Endothelial cell of umbilical vein (primary cell): ENCODE data around the gene UBD. TPM values are rescaled to one million over a fixed set of nuclear protein-coding genes. Genes with fewer than 3 reads are reported as not detected.

Source experiments
- BruUV-seq: library from RNA; stranded (reverse); fragments of 400-500 nt; replicated peaks from 2 replicates; lab custom pipeline; 2021; lab: Mats Ljungman, UMichigan
- CTCF ChIA-PET: fragments of 300-600, 350-600 bp; sonication (Branson Sonifier 250); formaldehyde crosslinking; loops from one replicate; lab custom pipeline; 2021; ENCODE audit warnings: antibody characterized with exemption, inconsistent platforms; lab: Charles Lee
- POLR2A ChIA-PET: fragments of 300-600, 350-600 bp; sonication (Branson Sonifier 250); formaldehyde crosslinking; loops from one replicate; lab custom pipeline; 2021; ENCODE audit warnings: antibody characterized with exemption, inconsistent platforms; lab: Charles Lee
- DNase-seq: peaks from one replicate; pipeline ENCODE4 v3.0.0-alpha.2; 2011; ENCODE audit warnings: low read depth, low spot score
- FAIRE-seq: peaks from 2 replicates; lab custom pipeline; 2011; peaks lifted over from hg19 to GRCh38; lab: Jason Lieb, UNC
- H2AFZ ChIP-seq: 2 replicates; pipeline ENCODE4 v1.6.0; 2012; ENCODE audit warnings: low read depth, low read length, control low read depth, inconsistent platforms
- H3K27ac ChIP-seq: 2 replicates; pipeline ENCODE4 v1.5.1; 2011; ENCODE audit warnings: low read depth, mild to moderate bottlenecking, control low read depth, low read length, moderate library complexity; ENCODE audit not compliant: insufficient read depth
- H3K27me3 ChIP-seq, 2 experiments: 2 replicates each; pipeline versions ENCODE4 v1.6.0 to v1.6.1; 2011; ENCODE audit warnings: low read length in 2 of 2, mixed read lengths in 1 of 2; ENCODE audit not compliant: control insufficient read depth in 2 of 2, insufficient read depth in 2 of 2
- H3K36me3 ChIP-seq, 2 experiments: 2 replicates in 1 of 2; 3 replicates in 1 of 2; pipeline ENCODE4 v1.5.1; 2011; ENCODE audit warnings: low read length in 2 of 2, mild to moderate bottlenecking in 1 of 2, moderate library complexity in 1 of 2; ENCODE audit not compliant: control insufficient read depth in 2 of 2, insufficient read depth in 2 of 2; ENCODE audit errors: extremely low read depth in 1 of 2
- H3K4me1 ChIP-seq: 3 replicates; pipeline ENCODE4 v1.5.1; 2011; ENCODE audit warnings: mild to moderate bottlenecking, low read length; ENCODE audit not compliant: control insufficient read depth, insufficient read depth; ENCODE audit errors: extremely low read depth
- H3K4me2 ChIP-seq: 2 replicates; pipeline ENCODE4 v1.6.1; 2011; ENCODE audit warnings: low read length, control low read depth, mixed read lengths; ENCODE audit not compliant: insufficient read depth
- H3K4me3 ChIP-seq, 3 experiments: fragments of 200-600 bp in 1 of 3; sonication (generic), shearing (Covaris generic) in 1 of 3; replicated peaks in 1 of 3; 2 replicates each; pipeline ENCODE4 v1.5.1; 2011 to 2016; ENCODE audit warnings: control low read depth in 3 of 3, low read length in 3 of 3, mild to moderate bottlenecking in 2 of 3, inconsistent platforms in 1 of 3, low read depth in 1 of 3, moderate library complexity in 1 of 3; ENCODE audit not compliant: insufficient read depth in 1 of 3
- H3K79me2 ChIP-seq: 2 replicates; pipeline ENCODE4 v1.6.0; 2012; ENCODE audit warnings: low read length, inconsistent platforms; ENCODE audit not compliant: control insufficient read depth, insufficient read depth
- H3K9ac ChIP-seq: replicated peaks from 2 replicates; pipeline ENCODE3; 2011; ENCODE audit warnings: low read length, control low read depth; ENCODE audit not compliant: insufficient read depth; ENCODE audit errors: extremely low read depth
- H3K9me1 ChIP-seq: replicated peaks from 3 replicates; pipeline ENCODE4 v1.6.0; 2011; ENCODE audit warnings: mild to moderate bottlenecking, low read length; ENCODE audit not compliant: control insufficient read depth, insufficient read depth; ENCODE audit errors: extremely low read depth
- H3K9me3 ChIP-seq: replicated peaks from 2 replicates; pipeline ENCODE4 v1.5.1; 2012; ENCODE audit warnings: low read length, inconsistent platforms; ENCODE audit not compliant: control insufficient read depth, insufficient read depth
- H4K20me1 ChIP-seq: replicated peaks from 2 replicates; pipeline ENCODE3; 2011; ENCODE audit warnings: mild to moderate bottlenecking, low read length; ENCODE audit not compliant: control insufficient read depth, insufficient read depth; ENCODE audit errors: extremely low read depth
- CTCF ChIP-seq, 2 donors: IDR thresholded peaks; 1 replicate in 1 of 2; 2 replicates in 1 of 2; pipeline ENCODE4 v1.5.1; 2011; ENCODE audit warnings: low read length in 2 of 2, mild to moderate bottlenecking in 2 of 2, moderate library complexity in 2 of 2, control low read depth in 1 of 2, inconsistent platforms in 1 of 2, low read depth in 1 of 2; ENCODE audit not compliant: insufficient read depth in 1 of 2; ENCODE audit errors: extremely low read depth in 1 of 2
- EZH2 ChIP-seq: IDR thresholded peaks from 2 replicates; pipeline ENCODE4 v1.6.1; 2012; ENCODE audit warnings: borderline replicate concordance, low read depth, mild to moderate bottlenecking, moderate library complexity, low read length, inconsistent platforms; ENCODE audit not compliant: severe bottlenecking
- FOS ChIP-seq: IDR thresholded peaks from 2 replicates; pipeline ENCODE4 v1.6.1; 2011; ENCODE audit warnings: mild to moderate bottlenecking, low read length, moderate library complexity, borderline replicate concordance; ENCODE audit not compliant: insufficient read depth
- GATA2 ChIP-seq: IDR thresholded peaks from 2 replicates; pipeline ENCODE4 v1.7.0; 2011; ENCODE audit warnings: low read depth, mild to moderate bottlenecking, moderate library complexity, mixed read lengths, low read length; ENCODE audit not compliant: insufficient read length, insufficient read depth
- JUN ChIP-seq: IDR thresholded peaks from 2 replicates; pipeline ENCODE4 v1.6.1; 2011; ENCODE audit warnings: borderline replicate concordance, low read depth; ENCODE audit not compliant: insufficient read length, insufficient read depth
- MAX ChIP-seq: IDR thresholded peaks from 2 replicates; pipeline ENCODE4 v1.6.1; 2011; ENCODE audit not compliant: insufficient read depth, insufficient read length
- MYC ChIP-seq: IDR thresholded peaks from one replicate; pipeline ENCODE4 v1.6.1; 2011; ENCODE audit warnings: mild to moderate bottlenecking, low read depth, low read length
- POLR2A ChIP-seq: IDR thresholded peaks from 2 replicates; pipeline ENCODE4 v1.6.1; 2012; ENCODE audit warnings: low read depth, mild to moderate bottlenecking, control low read depth, low read length
- POLR2AphosphoS5 ChIP-seq: IDR thresholded peaks from 2 replicates; pipeline ENCODE4 v1.6.1; 2012; ENCODE audit warnings: low read depth, mild to moderate bottlenecking, control low read depth, low read length, moderate library complexity; ENCODE audit not compliant: insufficient read depth
- dilution Hi-C: fragments of 300-500 bp; cut with MboI; formaldehyde crosslinking; loops from one replicate; pipeline ENCODE4 v1.15.0; 2019; ENCODE audit warnings: low sequenced_read_pairs; ENCODE audit not compliant: extremely low pct_ligation_motif_present
- intact Hi-C: fragments of 100-400 bp; cut with micrococcal nuclease; formaldehyde crosslinking; loops from one replicate; pipeline ENCODE4 v1.10.0; 2022
- polyA plus RNA-seq, 4 experiments: library from polyadenylated mRNA; depleted of rRNA in 3 of 4; stranded (reverse) in 3 of 4; unstranded in 1 of 4; fragments of >200 nt; gene quantifications; 2 replicates each; pipeline versions ENCODE4 v1.2.1 to v1.2.3, GENCODE V29; 2011 to 2012; ENCODE audit warnings: missing spikeins in 1 of 4
- total RNA-seq: library from RNA; stranded (reverse); gene quantifications from 2 replicates; pipeline ENCODE4 v1.2.3, GENCODE V29; 2021

UBD gene
- total and polyA plus RNA-seq, 2 donors (not counting 3 experiments of a cell fraction or from before 2014, with no cell fraction given): 0.10 to 0.31 TPM

- CTCF ChIA-PET: no interaction called here
Measured at GRCh38 chr6:29593199-29593855, 33.8 kb upstream of the UBD start.

More at GRCh38 chr6:29593199-29593855, 33.8 kb upstream of the UBD start:
- no peak overlapping the region for H3K4me2 ChIP-seq
- no peaks in the 10 kb centered on the region for H3K9me1 ChIP-seq
- H3K79me2 ChIP-seq: no peaks in the 10 kb centered on the region
- peaks cover 0 to 8% of the 10 kb centered on the region in 2 experiments for H3K27me3 ChIP-seq
- POLR2A ChIA-PET: no interaction called here
- H3K4me3 ChIP-seq: no peak overlapping the region
- H3K36me3 ChIP-seq: no peaks in the 10 kb centered on the region
- no peak overlapping the region for H2AFZ ChIP-seq
- H3K4me1 ChIP-seq: no peaks in the 10 kb centered on the region
- dilution Hi-C loops: no loop called here
- no peak overlapping the region for H3K9ac ChIP-seq
- intact Hi-C loops: no loop called here
- no peak overlapping the region for H3K27ac ChIP-seq
- H4K20me1 ChIP-seq: no peaks in the 10 kb centered on the region
- DNase-seq: no peak
- no TSS peak for BruUV-seq
- TF ChIP-seq MAX: no peak
- TF ChIP-seq CTCF (IDR thresholded peaks at IDR 0.05; ENCODE audit: extremely low read depth in 1 of 2, insufficient read depth in 1 of 2, low read depth in 1 of 2, low read length in 2 of 2): no peak
- TF ChIP-seq MYC: no peak
- TF ChIP-seq JUN: no peak
- TF ChIP-seq EZH2: no peak
- TF ChIP-seq POLR2AphosphoS5: no peak
- TF ChIP-seq GATA2: no peak
- no peak for TF ChIP-seq FOS
- no peak for TF ChIP-seq POLR2A
- FAIRE-seq: no peak
- no peaks in the 10 kb centered on the region for H3K9me3 ChIP-seq
